AG04450 (cell line): ENCODE measurements around the gene KCNJ8. TPM values are rescaled to one million over a fixed set of nuclear protein-coding genes. Genes with fewer than 3 reads are reported as not detected.

Source experiments
- CTCF ChIA-PET: fragments of 300-600, 350-600 bp; formaldehyde crosslinking; extraction: SDS; loops from one replicate; lab custom pipeline; 2022; ENCODE audit warnings: antibody characterized with exemption, inconsistent platforms; lab: Charles Lee
- POLR2A ChIA-PET: fragments of 350-600 bp; formaldehyde crosslinking; extraction: SDS; loops from one replicate; lab custom pipeline; 2021; ENCODE audit warnings: antibody characterized with exemption, inconsistent platforms; lab: Yijun Ruan, JAX
- DNase-seq: peaks from one replicate; pipeline ENCODE4 v3.0.0-alpha.2; 2011; ENCODE audit warnings: low read depth, low spot score
- H3K27ac ChIP-seq: one replicate; pipeline ENCODE4 v1.5.1; 2012; ENCODE audit warnings: low read depth, low read length, control low read depth
- H3K27me3 ChIP-seq: one replicate; pipeline ENCODE4 v1.6.0; 2012; ENCODE audit warnings: low read length; ENCODE audit not compliant: control insufficient read depth, insufficient read depth
- H3K4me3 ChIP-seq: 2 replicates; pipeline ENCODE4 v1.5.1; 2011; ENCODE audit warnings: mild to moderate bottlenecking, low read depth, low read length, control low read depth
- H3K9me3 ChIP-seq: 2 replicates; pipeline ENCODE4 v1.5.1; 2012; ENCODE audit warnings: low read length; ENCODE audit not compliant: control insufficient read depth, insufficient read depth
- polyA minus RNA-seq: library from RNA; depleted of rRNA, polyadenylated mRNA; stranded (reverse); fragments of >200 nt; gene quantifications from 2 replicates; pipeline ENCODE4 v1.2.3, GENCODE V29; 2011; rRNA and poly(A)+ RNA removed
- polyA plus RNA-seq: library from polyadenylated mRNA; depleted of rRNA; stranded (reverse); fragments of >200 nt; gene quantifications from 2 replicates; pipeline ENCODE4 v1.2.3, GENCODE V29; 2011; rRNA removed
- TF ChIP-seq, protein P1 (sequence below): IDR thresholded peaks from 2 replicates; pipeline ENCODE4 v1.5.1; 2011; ENCODE audit warnings: low read depth, low read length, control low read depth, inconsistent platforms

The KCNJ8 gene
- polyA plus RNA-seq (5.3 and 6.0 TPM in 2 replicates), polyA minus RNA-seq (3.9 and 5.8 TPM in 2 replicates)

DNA sequence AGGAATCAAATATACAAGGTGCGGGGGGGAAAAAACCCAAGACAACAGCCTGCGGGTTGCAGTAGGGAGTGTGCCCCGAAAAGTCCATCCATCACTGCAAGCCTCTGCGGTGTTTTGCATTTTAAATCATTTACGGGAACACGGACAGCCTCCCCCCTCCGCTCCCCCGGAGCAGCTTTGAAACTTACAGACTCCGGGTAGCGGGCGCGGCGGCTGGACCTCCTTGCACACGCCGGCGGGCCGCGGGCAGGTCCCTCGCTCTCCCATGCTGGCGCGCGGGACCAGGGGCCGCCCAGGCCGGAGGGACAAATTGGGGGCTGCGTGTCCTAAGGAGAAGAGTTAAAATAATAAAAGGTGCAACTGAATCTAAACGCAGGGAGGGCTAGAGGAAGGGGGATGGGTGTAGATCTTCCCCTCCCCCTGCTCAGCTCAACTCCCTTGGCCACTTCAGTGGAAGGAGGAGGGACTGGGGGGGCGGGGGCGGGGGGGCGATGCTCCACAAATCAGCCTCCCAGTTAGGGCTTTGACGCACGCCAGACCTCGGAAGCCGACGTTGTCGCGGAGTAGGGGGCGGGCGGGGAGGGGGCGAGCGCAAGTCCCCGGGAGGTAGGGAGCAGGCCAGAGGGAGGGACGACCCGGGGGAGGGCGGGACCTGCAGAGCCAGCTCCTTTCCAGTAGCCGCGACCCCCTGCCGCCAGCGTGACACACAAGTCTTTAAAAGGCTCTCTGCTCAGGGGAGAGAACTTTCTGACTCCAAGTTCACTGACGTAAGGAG is at the start of gene KCNJ8:
Gene KCNJ8 (minus strand): TSS at position 349 of the 775 bp plus-strand sequence. CDS start 1,090 bp downstream, outside the sequence.
- POLR2A ChIA-PET, result interaction anchor here (0.7 kb wide), 1 partner anchor 9 kb away, joined by 5 read pairs; no protein-coding TSS in a partner anchor
- peak within 1 kb of the TSS; percentile 72 for H3K4me3 ChIP-seq
- H3K27ac ChIP-seq, result no peak within 1 kb of the TSS
- no peaks in the 10 kb centered on the region for H3K27me3 ChIP-seq
- H3K9me3 ChIP-seq, result no peaks in the 10 kb centered on the region
- TF ChIP-seq, protein P1, sequence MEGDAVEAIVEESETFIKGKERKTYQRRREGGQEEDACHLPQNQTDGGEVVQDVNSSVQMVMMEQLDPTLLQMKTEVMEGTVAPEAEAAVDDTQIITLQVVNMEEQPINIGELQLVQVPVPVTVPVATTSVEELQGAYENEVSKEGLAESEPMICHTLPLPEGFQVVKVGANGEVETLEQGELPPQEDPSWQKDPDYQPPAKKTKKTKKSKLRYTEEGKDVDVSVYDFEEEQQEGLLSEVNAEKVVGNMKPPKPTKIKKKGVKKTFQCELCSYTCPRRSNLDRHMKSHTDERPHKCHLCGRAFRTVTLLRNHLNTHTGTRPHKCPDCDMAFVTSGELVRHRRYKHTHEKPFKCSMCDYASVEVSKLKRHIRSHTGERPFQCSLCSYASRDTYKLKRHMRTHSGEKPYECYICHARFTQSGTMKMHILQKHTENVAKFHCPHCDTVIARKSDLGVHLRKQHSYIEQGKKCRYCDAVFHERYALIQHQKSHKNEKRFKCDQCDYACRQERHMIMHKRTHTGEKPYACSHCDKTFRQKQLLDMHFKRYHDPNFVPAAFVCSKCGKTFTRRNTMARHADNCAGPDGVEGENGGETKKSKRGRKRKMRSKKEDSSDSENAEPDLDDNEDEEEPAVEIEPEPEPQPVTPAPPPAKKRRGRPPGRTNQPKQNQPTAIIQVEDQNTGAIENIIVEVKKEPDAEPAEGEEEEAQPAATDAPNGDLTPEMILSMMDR, result no peak
- DNase-seq, result peak; percentile 10
- CTCF ChIA-PET, result interaction anchor here (1.0 to 2.6 kb wide), 3 partner anchors 10 to 215 kb away, joined by 3 to 17 read pairs (median 6); no protein-coding TSS in a partner anchor

DNA sequence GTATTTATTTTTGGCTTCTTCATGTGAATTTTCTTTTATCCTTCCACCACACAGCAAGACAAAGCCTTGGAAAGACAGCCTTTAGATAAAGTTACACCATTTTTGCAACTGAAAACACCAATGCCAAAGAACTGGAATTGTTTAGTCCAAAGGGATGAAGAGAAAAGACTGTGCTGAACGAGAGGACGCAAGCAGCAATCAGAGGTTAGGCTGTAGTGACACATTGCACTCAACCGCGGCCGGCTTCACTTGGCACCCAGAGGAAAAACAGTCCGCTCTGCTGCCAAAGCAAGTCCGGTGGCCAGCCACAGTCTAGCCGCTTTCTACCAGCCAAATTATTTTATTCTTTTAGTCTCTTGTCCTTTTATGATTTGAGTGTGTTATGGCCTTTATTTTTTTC is 49.1 kb upstream of the KCNJ8 start:
- CTCF ChIA-PET, result no interaction called here
- Histone ChIP-seq H3K27me3 (no peaks in the 10 kb centered on the region), H3K4me3 (no peak overlapping the region), H3K27ac (no peak overlapping the region), H3K9me3 (no peaks in the 10 kb centered on the region)
- DNase-seq, result no peak
- TF ChIP-seq, protein P1, result no peak
- POLR2A ChIA-PET, result no interaction called here

DNA sequence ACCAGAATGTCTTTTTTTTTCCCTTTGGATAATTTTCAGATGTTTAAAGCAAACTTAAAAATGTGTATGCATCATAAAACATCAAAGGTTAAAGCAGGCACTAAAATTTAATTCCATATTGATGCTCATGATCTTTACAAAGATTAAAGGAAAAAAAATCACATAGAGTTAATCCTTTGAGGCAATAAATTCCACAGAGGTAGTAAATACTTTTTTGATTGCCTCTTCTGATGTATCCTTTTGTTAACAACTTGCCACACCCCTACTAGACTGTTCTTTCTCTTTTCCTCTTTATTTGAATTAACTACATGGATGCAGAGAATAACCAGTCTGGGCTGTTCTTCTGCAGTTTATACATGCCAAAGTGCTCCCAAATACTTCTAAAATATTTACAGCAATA is 45.2 kb upstream of the KCNJ8 start:
- Histone ChIP-seq H3K27me3 (no peaks in the 10 kb centered on the region), H3K4me3 (no peak overlapping the region), H3K27ac (no peak overlapping the region), H3K9me3 (no peaks in the 10 kb centered on the region)
- ChIA-PET POLR2A (interaction anchor here (0.7 to 1.0 kb wide), 2 partner anchors 68 to 101 kb away, joined by 3 read pairs; no protein-coding TSS in a partner anchor), CTCF (interaction anchor here (1.0 to 1.4 kb wide), 2 partner anchors 140 to 171 kb away, joined by 3 to 5 read pairs; no protein-coding TSS in a partner anchor)
- TF ChIP-seq, protein P1, result no peak
- DNase-seq, result no peak

DNA sequence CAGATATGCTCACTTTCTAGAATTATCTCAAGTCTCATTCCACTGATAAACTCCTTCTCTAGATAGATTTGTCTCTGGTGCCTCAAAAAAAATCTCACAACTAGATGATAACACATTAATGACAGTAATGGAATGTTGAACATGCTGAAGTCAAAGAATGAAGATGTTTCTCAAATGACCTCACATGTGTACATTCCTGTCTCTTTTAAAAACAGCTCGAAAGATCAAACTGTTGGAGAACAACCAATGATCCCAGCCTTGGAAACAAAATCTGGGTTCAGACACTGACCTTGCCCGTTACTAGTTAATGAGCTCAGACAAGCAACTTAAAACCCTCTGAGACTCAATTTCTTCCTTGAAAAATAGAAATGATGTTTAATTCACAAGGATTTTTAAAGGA is 44.7 kb upstream of the KCNJ8 start:
- DNase-seq, result peak; percentile 38
- CTCF ChIA-PET, result interaction anchor here (0.6 to 1.4 kb wide), 3 partner anchors 139 to 192 kb away, joined by 3 to 5 read pairs (median 4); no protein-coding TSS in a partner anchor
- H3K27ac ChIP-seq, result no peak overlapping the region

More for the DNA sequence above, 44.7 kb upstream of the KCNJ8 start:
- no peaks in the 10 kb centered on the region for H3K27me3 ChIP-seq
- POLR2A ChIA-PET, result interaction anchor here (0.7 to 1.0 kb wide), 2 partner anchors 68 to 102 kb away, joined by 3 read pairs; no protein-coding TSS in a partner anchor
- no peak overlapping the region for H3K4me3 ChIP-seq
- TF ChIP-seq, protein P1, result no peak
- no peaks in the 10 kb centered on the region for H3K9me3 ChIP-seq
